ENCODE data around the gene SPTSSB. TPM values are rescaled to one million over a fixed set of nuclear protein-coding genes. Genes with fewer than 3 reads are reported as not detected.

SPTSSB gene
- total and polyA plus RNA-seq, 4 donors: under 0.01 to 1.0 (median 0.05) TPM

DNA sequence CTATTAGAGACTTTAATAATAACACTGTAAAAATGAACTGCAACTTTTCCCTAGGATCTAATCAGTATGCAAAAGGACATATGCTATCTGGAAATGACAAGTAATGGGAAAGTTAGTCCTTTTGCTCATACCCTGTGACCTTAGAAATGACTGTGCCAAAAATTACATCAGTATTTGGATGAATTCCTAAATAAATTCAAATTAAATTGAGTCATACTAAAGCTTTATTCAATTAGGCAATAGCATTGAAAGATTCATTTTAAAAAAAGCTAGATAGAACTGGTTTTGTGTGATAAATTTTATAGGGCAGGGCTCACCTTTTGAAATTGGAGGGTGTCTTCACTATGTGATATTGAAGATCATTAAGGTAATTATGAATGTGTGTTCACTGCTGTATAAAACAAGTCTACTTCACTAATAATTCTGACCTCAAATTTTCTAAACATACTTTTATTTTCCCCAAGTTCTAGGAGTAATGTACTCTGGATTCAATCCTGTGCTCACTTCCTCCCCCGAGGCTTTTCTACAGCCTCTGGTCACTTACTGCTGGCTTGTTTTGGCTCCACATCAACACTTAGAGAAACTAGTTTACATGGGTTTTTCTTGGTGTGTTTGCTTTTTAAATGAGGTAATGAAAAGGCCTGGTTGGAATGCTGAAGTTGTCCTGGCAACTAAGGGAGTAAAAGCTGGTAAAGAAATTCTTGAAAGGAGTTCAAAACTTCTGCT is 44.4 kb upstream of the SPTSSB start:
- Histone ChIP-seq H3K27ac (ENCODE audit: low read depth in 1 of 2, low read length in 2 of 2) (peak overlapping the region; percentile 88 to 90), H3K4me1 (ENCODE audit: control insufficient read depth in 4 of 4, insufficient read depth in 4 of 4, low read length in 3 of 4) (peaks cover 5 to 20% (median 14%) of the 10 kb centered on the region in 4 donors), H3K9me3 (ENCODE audit: control insufficient read depth in 4 of 4, low read length in 3 of 4) (no peaks in the 10 kb centered on the region), H3K4me3 (ENCODE audit: low read depth in 1 of 3, low read length in 3 of 3) (no peak overlapping the region), H3K27me3 (ENCODE audit: control insufficient read depth in 4 of 4, insufficient read depth in 4 of 4, low read length in 3 of 4) (peaks cover 0 to 2% (median 0%) of the 10 kb centered on the region in 4 donors), H3K36me3 (ENCODE audit: control insufficient read depth in 4 of 4, insufficient read depth in 3 of 4, low read depth in 1 of 4, low read length in 3 of 4) (no peaks in the 10 kb centered on the region), H3K9ac (ENCODE audit: low read depth in 1 of 2, low read length in 2 of 2) (peak overlapping the region in 1 of 2 donors; percentile 33)
- WGBS: 11% methylated on average over 1 of the region's 1 CpG
- TF ChIP-seq FOXA1 (IDR thresholded peaks at IDR 0.05) (no peak), NR2F2 (IDR thresholded peaks at IDR 0.05) (peak; percentile 65), RXRA (IDR thresholded peaks at IDR 0.05) (peak in 1 of 2 donors; percentile 50), YY1 (IDR thresholded peaks at IDR 0.05) (peak; percentile 23), GABPA (IDR thresholded peaks at IDR 0.05 in 1 of 2, conservative IDR thresholded peaks at IDR 0.05 in 1 of 2) (no peak), TAF1 (conservative IDR thresholded peaks at IDR 0.05) (no peak), HNF4A (conservative IDR thresholded peaks at IDR 0.05) (peak; percentile 16 to 49), HNF4G (IDR thresholded peaks at IDR 0.05) (no peak), JUND (IDR thresholded peaks at IDR 0.05) (peak; percentile 84 to 85)
- TF ChIP-seq, protein P1, sequence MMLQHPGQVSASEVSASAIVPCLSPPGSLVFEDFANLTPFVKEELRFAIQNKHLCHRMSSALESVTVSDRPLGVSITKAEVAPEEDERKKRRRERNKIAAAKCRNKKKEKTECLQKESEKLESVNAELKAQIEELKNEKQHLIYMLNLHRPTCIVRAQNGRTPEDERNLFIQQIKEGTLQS (IDR thresholded peaks at IDR 0.05): peak; percentile 45
- TF ChIP-seq, protein P2, sequence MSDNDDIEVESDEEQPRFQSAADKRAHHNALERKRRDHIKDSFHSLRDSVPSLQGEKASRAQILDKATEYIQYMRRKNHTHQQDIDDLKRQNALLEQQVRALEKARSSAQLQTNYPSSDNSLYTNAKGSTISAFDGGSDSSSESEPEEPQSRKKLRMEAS (IDR thresholded peaks at IDR 0.05): no peak
- TF ChIP-seq, protein P3, sequence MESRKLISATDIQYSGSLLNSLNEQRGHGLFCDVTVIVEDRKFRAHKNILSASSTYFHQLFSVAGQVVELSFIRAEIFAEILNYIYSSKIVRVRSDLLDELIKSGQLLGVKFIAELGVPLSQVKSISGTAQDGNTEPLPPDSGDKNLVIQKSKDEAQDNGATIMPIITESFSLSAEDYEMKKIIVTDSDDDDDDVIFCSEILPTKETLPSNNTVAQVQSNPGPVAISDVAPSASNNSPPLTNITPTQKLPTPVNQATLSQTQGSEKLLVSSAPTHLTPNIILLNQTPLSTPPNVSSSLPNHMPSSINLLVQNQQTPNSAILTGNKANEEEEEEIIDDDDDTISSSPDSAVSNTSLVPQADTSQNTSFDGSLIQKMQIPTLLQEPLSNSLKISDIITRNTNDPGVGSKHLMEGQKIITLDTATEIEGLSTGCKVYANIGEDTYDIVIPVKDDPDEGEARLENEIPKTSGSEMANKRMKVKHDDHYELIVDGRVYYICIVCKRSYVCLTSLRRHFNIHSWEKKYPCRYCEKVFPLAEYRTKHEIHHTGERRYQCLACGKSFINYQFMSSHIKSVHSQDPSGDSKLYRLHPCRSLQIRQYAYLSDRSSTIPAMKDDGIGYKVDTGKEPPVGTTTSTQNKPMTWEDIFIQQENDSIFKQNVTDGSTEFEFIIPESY (IDR thresholded peaks at IDR 0.05): no peak
- TF ChIP-seq, protein P4, sequence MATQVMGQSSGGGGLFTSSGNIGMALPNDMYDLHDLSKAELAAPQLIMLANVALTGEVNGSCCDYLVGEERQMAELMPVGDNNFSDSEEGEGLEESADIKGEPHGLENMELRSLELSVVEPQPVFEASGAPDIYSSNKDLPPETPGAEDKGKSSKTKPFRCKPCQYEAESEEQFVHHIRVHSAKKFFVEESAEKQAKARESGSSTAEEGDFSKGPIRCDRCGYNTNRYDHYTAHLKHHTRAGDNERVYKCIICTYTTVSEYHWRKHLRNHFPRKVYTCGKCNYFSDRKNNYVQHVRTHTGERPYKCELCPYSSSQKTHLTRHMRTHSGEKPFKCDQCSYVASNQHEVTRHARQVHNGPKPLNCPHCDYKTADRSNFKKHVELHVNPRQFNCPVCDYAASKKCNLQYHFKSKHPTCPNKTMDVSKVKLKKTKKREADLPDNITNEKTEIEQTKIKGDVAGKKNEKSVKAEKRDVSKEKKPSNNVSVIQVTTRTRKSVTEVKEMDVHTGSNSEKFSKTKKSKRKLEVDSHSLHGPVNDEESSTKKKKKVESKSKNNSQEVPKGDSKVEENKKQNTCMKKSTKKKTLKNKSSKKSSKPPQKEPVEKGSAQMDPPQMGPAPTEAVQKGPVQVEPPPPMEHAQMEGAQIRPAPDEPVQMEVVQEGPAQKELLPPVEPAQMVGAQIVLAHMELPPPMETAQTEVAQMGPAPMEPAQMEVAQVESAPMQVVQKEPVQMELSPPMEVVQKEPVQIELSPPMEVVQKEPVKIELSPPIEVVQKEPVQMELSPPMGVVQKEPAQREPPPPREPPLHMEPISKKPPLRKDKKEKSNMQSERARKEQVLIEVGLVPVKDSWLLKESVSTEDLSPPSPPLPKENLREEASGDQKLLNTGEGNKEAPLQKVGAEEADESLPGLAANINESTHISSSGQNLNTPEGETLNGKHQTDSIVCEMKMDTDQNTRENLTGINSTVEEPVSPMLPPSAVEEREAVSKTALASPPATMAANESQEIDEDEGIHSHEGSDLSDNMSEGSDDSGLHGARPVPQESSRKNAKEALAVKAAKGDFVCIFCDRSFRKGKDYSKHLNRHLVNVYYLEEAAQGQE (IDR thresholded peaks at IDR 0.05): no peak
- no peak for DNase-seq (ENCODE audit: low spot score)

DNA sequence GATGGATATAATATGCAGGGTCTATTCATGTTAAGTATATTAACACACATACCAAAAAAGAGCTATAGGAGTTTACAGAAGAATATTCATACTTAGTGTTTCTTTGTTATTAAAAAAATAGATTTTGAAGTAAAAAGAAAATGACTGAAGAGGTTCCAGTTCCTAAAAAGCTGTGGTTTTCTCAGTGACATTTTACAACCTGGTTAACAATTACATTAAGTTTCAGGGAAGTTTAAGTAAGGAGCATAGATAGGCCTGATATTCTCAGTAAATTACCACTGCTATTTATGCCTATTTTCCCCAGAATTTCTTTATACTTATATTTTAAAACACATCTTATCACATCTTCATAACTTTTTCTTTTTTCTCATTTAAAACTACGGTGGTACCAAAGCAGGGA is 43.6 kb upstream of the SPTSSB start:
- Histone ChIP-seq H3K4me3 (ENCODE audit: low read depth in 1 of 3, low read length in 3 of 3) (no peak overlapping the region), H3K36me3 (ENCODE audit: control insufficient read depth in 4 of 4, insufficient read depth in 3 of 4, low read depth in 1 of 4, low read length in 3 of 4) (no peaks in the 10 kb centered on the region), H3K27ac (ENCODE audit: low read depth in 1 of 2, low read length in 2 of 2) (peak overlapping the region in 1 of 2 donors; percentile 12), H3K4me1 (ENCODE audit: control insufficient read depth in 4 of 4, insufficient read depth in 4 of 4, low read length in 3 of 4) (peaks cover 5 to 12% (median 7%) of the 10 kb centered on the region in 4 donors), H3K9me3 (ENCODE audit: control insufficient read depth in 4 of 4, low read length in 3 of 4) (no peaks in the 10 kb centered on the region), H3K27me3 (ENCODE audit: control insufficient read depth in 4 of 4, insufficient read depth in 4 of 4, low read length in 3 of 4) (peaks cover 0 to 2% (median 0%) of the 10 kb centered on the region in 4 donors), H3K9ac (ENCODE audit: low read depth in 1 of 2, low read length in 2 of 2) (peak overlapping the region in 1 of 2 donors; percentile 16)
- 91% methylated on average over 1 of the region's 1 CpG for WGBS
- TF ChIP-seq, protein P2 (IDR thresholded peaks at IDR 0.05): no peak
- TF ChIP-seq FOXA2 (IDR thresholded peaks at IDR 0.05) (no peak), NR2F2 (IDR thresholded peaks at IDR 0.05) (no peak)
- DNase-seq (ENCODE audit: low spot score): no peak

All from liver (tissue), 9 donors.